NCI-H128 (cell line): ENCODE data around the gene VAT1.
"Not testable (repeated sequence)": the region's sequence is repeated elsewhere in the genome, so short reads cannot be mapped to it uniquely, and the experiment has no call there.

ENCODE experiments used
- DNase-seq: peaks from one replicate; lab custom pipeline; 2025; ENCODE audit not compliant: unreplicated experiment; lab: John Stamatoyannopoulos, UW

VAT1 gene

DNA sequence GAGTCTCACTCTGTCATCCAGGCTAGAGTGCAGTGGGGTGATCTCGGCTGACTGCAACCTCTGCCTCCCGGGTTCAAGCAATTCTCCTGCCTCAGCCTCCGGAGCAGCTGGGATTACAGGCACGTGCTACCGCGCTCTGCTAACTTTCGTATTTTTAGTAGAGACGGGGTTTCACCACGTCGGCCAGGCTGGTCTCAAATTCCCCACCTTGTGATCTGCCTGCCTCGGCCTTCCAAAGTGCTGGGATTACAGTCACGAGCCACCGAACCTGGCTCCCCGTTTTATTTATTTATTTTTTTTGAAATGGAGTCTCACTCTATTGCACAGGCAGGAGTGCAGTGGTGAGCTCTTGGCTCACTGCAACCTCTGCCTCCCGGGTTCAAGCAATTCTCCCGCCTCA lies 46.5 kb downstream of the VAT1 start:
- not testable (repeated sequence) for DNase-seq

DNA sequence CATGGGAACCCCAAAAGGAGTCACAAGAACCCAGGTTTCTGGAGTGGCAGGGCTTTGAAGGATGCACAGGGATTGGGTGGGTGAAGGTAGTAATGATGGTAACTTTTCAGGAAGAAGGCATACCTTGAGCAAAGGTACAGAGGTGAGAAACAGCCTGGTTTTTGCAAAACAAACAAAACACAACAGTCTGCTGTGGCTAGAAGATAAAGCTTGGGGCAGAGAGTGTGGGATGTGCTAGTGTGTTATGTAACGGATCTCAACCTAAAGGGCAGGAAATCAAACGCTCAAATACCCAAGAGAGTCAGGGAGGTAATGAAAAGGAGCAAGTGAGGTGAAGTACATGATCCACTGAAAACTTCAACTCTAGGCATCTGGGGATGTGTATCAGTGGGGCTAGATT lies 46.9 kb downstream of the VAT1 start:
- DNase-seq: no peak

DNA sequence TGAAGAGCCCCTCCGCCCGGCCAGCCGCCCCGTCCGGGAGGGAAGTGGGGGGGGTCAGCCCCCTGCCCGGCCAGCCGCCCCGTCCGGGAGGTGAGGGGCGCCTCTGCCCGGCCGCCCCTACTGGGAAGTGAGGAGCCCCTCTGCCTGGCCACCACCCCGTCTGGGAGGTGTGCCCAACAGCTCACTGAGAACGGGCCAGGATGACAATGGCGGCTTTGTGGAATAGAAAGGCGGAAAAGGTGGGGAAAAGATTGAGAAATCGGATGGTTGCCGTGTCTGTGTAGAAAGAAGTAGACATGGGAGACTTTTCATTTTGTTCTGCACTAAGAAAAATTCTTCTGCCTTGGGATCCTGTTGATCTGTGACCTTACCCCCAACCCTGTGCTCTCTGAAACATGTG lies 48.9 kb downstream of the VAT1 start:
- DNase-seq: not testable (repeated sequence)

DNA sequence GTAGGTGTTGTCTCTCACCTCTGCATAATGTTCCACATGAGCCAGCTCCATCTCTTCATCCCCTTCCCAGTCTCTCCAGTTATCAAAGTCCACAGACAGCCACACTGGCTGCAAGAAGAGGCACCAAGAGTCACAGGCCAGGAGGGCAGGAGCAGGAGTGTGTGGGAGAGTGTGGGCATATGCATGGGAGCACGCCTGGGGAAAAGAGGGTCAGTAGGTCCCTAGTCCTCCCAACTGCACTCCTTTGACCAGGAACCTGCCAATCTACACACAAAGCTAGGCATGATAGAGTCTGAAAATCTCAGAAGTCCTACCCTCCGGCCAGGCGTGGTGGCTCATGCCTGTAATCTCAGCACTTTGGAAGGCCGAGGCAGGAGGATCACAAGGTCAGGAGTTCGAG lies 50.6 kb downstream of the VAT1 start:
- DNase-seq: no peak

DNA sequence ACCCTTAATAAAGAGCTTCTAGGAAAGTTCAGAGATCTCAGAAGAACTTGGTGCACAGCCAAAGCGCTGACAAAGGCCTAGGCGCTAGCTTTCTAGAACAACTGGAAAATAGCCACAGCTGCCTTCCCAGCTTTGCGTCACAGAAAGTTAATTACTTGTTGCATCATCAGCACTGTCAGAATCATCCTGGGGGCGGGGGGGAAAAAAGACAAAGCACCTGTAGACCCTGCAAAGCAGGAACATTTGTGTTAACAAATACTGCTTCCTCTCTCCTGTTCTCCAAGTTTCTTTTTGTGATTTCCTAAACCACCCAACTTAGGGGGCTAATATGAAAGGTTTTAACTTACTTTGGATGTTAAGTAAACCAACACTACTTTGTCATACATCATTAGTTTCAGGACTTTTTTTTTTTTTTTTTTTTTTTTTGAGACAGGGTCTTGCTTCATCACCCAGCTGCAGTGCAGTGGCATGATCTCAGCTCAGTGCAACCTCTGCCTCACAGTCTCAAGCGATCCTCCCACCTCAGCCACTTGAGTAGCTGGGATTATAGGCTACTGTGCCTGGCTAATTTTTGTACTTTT lies 53.1 kb downstream of the VAT1 start:
- no peak for DNase-seq

DNA sequence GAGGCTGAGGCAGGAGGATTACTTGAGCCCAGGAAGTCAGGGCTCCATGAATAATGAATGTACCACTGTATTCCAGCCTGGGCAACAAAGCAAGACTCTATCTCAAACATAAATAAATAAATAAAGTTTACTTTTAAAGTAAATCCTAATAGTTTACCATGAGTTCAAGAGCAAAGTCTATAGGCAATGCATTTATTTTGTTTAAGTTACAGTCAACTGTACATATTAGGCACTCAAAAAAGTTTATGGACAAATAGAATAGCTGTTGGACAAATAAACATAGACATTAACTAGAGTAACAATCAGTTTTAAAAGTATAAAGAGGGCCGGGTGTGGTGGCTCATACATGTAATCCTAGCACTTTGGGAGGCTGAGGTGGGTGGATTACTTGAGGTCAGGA lies 54.3 kb downstream of the VAT1 start:
- no peak for DNase-seq
